NCI-H2081 (cell line): Measurements from ENCODE around the gene BLM.
A peak's percentile ranks its signal among the peaks of the same experiment; 100 is the strongest.
"Not testable (repeated sequence)": the region's sequence is repeated elsewhere in the genome, so short reads cannot be mapped to it uniquely, and the experiment has no call there.

Source experiments
- DNase-seq, 2 experiments: peaks; one replicate each; lab custom pipeline; 2025; lab: John Stamatoyannopoulos, UW

Gene BLM

GRCh38 chr15:90716976-90717821, at the start of gene BLM:
BLM (plus strand) TSS chr15:90717346; CDS start chr15:90747393, 30,047 bp downstream.
- DNase-seq = peak; percentile 97 to 98

- DNase-seq = not testable (repeated sequence)
These were observed 49.3 kb upstream of the BLM start for GRCh38 chr15:90667755-90668345.

- DNase-seq = not testable (repeated sequence)
These were observed 46.5 kb upstream of the BLM start for GRCh38 chr15:90670631-90671030.

- no peak for DNase-seq
These were observed 45.9 kb upstream of the BLM start for GRCh38 chr15:90671216-90671615.

GRCh38 chr15:90673357-90673756, 43.8 kb upstream of the BLM start:
- DNase-seq = not testable (repeated sequence)

- DNase-seq = no peak
These were observed 42.7 kb upstream of the BLM start for GRCh38 chr15:90674476-90674875.

GRCh38 chr15:90675464-90675863, 41.7 kb upstream of the BLM start:
- DNase-seq = no peak

- no peak for DNase-seq
These were observed 39.0 kb upstream of the BLM start for GRCh38 chr15:90677807-90678790.

GRCh38 chr15:90679959-90680358, 37.2 kb upstream of the BLM start:
- no peak for DNase-seq

GRCh38 chr15:90680371-90680935, 36.7 kb upstream of the BLM start:
- DNase-seq = no peak

GRCh38 chr15:90681056-90681455, 36.1 kb upstream of the BLM start:
- DNase-seq = no peak

- no peak for DNase-seq
These were observed 35.7 kb upstream of the BLM start for GRCh38 chr15:90681480-90681879.

- DNase-seq = no peak
These were observed 33.8 kb upstream of the BLM start for GRCh38 chr15:90683371-90683770.

GRCh38 chr15:90683876-90684275, 33.3 kb upstream of the BLM start:
- DNase-seq = no peak

- DNase-seq = no peak
These were observed 32.9 kb upstream of the BLM start for GRCh38 chr15:90684281-90684680.

GRCh38 chr15:90685591-90686434, 31.3 kb upstream of the BLM start:
- DNase-seq = no peak

- no peak for DNase-seq
These were observed 30.5 kb upstream of the BLM start for GRCh38 chr15:90686435-90687218.

- not testable (repeated sequence) for DNase-seq
These were observed 27.7 kb upstream of the BLM start for GRCh38 chr15:90689326-90689961.

GRCh38 chr15:90690585-90690984, 26.6 kb upstream of the BLM start:
- DNase-seq = no peak

GRCh38 chr15:90691369-90691768, 25.8 kb upstream of the BLM start:
- DNase-seq = no peak
